Adrenal gland (tissue), 12 donors: ENCODE results near the gene GCAT. TPM values are rescaled to one million over a fixed set of nuclear protein-coding genes. Genes with fewer than 3 reads are reported as not detected.

Source experiments
- DNase-seq, 7 donors: peaks; one replicate each; pipeline ENCODE4 v3.0.0-alpha.2; 2019 to 2020
- H3K27ac ChIP-seq, 5 donors: fragments of 200-600 bp; sonication (generic) in 4 of 5; 1 replicate in 3 of 5; 2 replicates in 2 of 5; pipeline versions ENCODE4 v1.5.1 to v1.8.0; 2016 to 2020; ENCODE audit warnings: mild to moderate bottlenecking in 1 of 5
- H3K27me3 ChIP-seq: fragments of 200-600 bp; 2 replicates; pipeline ENCODE4 v1.8.0; 2021
- H3K36me3 ChIP-seq, 2 donors: fragments of 200-600 bp; replicated peaks in 1 of 2; 1 replicate in 1 of 2; 2 replicates in 1 of 2; pipeline versions ENCODE4 v1.5.1 to v1.8.0; 2018 to 2022
- H3K4me1 ChIP-seq, 2 donors: fragments of 200-600 bp; replicated peaks in 1 of 2; 1 replicate in 1 of 2; 2 replicates in 1 of 2; pipeline versions ENCODE4 v1.5.1 to v1.8.0; 2018 to 2021
- H3K4me3 ChIP-seq, 4 donors: fragments of 200-600 bp; sonication (generic) in 3 of 4; one replicate each; pipeline ENCODE4 v1.5.1; 2016 to 2018
- H3K9me3 ChIP-seq, 3 donors: fragments of 200-600 bp; sonication (generic) in 1 of 3; replicated peaks in 1 of 3; 1 replicate in 2 of 3; 2 replicates in 1 of 3; pipeline versions ENCODE4 v1.5.1 to v1.8.0; 2016 to 2021
- POLR2A ChIP-seq, 2 donors: fragments of 450-650 bp; IDR thresholded peaks; one replicate each; pipeline ENCODE4 v1.6.1; 2017; ENCODE audit warnings: antibody characterized with exemption in 2 of 2, mild to moderate bottlenecking in 2 of 2, moderate library complexity in 1 of 2
- WGBS, 4 donors: extraction: QIAGEN DNeasy Blood & Tissue Kit in 2 of 4; methylation state at CpG; one replicate each; pipeline versions ENCODE4 v1.1.5 to v1.1.7; 2013 to 2017; 5-methylcytosine and 5-hydroxymethylcytosine counted together
- intact Hi-C, 2 donors: fragments of 100-400 bp; cut with DNase I; formaldehyde crosslinking; loops; one replicate each; pipeline versions ENCODE4 v1.14.1 to v1.15.0; 2022 to 2023
- polyA plus RNA-seq, 3 donors: library from polyadenylated mRNA; stranded (reverse); fragments of 200-250 nt in 2 of 3; fragments of 350-450 nt in 1 of 3; fragmentation: Illumina TruSeq in 1 of 3; extraction: RNeasy Lipid Tissue Mini Kit (QIAGEN cat#74804) in 1 of 3; gene quantifications; one replicate each; pipeline ENCODE4 v1.2.3, GENCODE V29; 2013 to 2014
- total RNA-seq, 9 donors: library from RNA; depleted of rRNA in 4 of 9; stranded (reverse); fragments of >200 nt in 4 of 9; fragments of 120-200 nt in 1 of 9; fragmentation: NEBNext Ultra II Directional in 1 of 9; extraction: Animal tissue kit (Norgen Biotek cat#: 25700) in 1 of 9; gene quantifications; one replicate each; pipeline versions ENCODE4 v1.1.0 to v1.2.4, GENCODE V29; 2013 to 2023
- TF ChIP-seq, protein P1 (sequence below), 6 experiments: fragments of 450-650 bp in 4 of 6; fragments of 200-600 bp in 2 of 6; sonication (generic) in 1 of 6; IDR thresholded peaks; 1 replicate in 5 of 6; 2 replicates in 1 of 6; pipeline versions ENCODE4 v1.5.1 to v1.8.0; 2016 to 2021; ENCODE audit warnings: antibody characterized with exemption in 6 of 6, mild to moderate bottlenecking in 2 of 6, moderate library complexity in 1 of 6
- donor health status: healthy with polysubstance abuse.
- donor health status: Bipolar disorder and iron deficiency.
- donor health status: DM: yes; HTN: yes; CAD: no.
- donor health status: DM: no; HTN: no; CAD: no.
- donor health status: DM: no; HTN: no; CAD: no.
- donor health status: DM: yes; HTN: yes; CAD: no.

GCAT gene
- total and polyA plus RNA-seq, 12 donors: 18.2 to 87.9 (median 33.3) TPM

DNA sequence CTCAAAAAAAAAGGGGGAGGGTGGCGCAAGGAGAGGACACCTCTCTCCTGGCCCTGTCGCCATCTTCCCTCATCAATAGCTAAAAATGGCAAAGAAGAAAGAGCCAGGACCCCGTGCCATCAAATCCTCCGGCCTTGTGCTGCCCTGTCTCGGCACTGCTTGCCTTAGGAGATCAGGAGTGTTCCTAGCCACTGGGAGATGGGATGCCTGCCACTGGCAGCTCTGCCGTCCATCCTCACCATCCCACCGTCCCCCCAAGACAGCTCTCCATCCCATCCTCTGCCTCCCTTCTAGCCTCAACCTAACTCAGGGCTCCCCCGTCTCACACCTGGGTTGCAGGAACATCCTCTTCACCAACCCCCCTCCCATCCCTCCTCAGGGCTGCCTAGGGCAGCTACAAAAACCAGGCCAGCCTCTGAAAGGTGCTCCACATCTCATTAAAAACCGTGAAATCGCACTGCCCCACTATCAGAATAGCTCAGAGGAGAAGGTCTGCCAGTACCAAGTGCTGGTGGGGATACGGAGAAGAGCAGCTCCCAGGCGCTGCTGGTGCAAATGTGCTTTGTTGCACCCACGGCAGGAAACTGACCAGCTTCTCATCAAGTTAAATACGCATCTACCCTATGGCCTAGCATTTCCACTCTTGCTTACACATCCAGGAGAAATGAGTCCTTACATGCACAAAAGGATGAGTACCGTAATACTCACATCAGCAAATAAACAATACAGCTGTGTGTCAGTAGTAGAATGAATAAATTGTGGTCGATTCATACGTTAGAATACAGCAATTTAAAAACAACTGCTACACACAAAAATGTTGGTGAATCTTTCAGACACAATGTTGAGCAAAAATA, 31.7 kb upstream of the GCAT start:
- Histone ChIP-seq H3K4me1 (peaks cover 0 to 8% of the 10 kb centered on the region in 2 donors), H3K36me3 (peaks cover 0 to 33% of the 10 kb centered on the region in 2 donors), H3K27me3 (no peaks in the 10 kb centered on the region), H3K9me3 (no peaks in the 10 kb centered on the region), H3K27ac (no peak overlapping the region), H3K4me3 (no peak overlapping the region)
- no peak for TF ChIP-seq POLR2A (IDR thresholded peaks at IDR 0.05)
- TF ChIP-seq, protein P1, sequence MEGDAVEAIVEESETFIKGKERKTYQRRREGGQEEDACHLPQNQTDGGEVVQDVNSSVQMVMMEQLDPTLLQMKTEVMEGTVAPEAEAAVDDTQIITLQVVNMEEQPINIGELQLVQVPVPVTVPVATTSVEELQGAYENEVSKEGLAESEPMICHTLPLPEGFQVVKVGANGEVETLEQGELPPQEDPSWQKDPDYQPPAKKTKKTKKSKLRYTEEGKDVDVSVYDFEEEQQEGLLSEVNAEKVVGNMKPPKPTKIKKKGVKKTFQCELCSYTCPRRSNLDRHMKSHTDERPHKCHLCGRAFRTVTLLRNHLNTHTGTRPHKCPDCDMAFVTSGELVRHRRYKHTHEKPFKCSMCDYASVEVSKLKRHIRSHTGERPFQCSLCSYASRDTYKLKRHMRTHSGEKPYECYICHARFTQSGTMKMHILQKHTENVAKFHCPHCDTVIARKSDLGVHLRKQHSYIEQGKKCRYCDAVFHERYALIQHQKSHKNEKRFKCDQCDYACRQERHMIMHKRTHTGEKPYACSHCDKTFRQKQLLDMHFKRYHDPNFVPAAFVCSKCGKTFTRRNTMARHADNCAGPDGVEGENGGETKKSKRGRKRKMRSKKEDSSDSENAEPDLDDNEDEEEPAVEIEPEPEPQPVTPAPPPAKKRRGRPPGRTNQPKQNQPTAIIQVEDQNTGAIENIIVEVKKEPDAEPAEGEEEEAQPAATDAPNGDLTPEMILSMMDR (IDR thresholded peaks at IDR 0.05): no peak
- DNase-seq: peak in 1 of 7 donors; percentile 23
- intact Hi-C loops: no loop called here
- WGBS, 4 donors: 87 to 89% (median 88%) methylated on average over 13 to 17 of the region's 17 CpGs

DNA sequence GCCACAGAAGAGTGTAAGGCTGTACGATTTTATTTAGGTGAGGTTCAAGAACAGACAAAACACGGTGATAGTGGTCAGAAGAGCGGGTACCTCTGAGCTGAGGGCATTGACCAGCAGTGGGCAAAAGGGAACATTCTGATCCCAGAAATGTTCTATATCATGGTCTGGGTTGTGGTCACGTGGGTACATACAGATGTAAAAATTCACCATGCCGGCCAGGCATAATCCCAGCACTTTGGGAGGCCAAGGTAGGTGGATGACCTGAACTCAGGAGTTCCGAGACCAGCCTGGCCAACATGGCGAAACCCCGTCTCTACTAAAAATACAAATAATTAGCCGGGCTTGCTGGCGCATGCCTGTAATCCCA, 31.1 kb upstream of the GCAT start:
- H3K4me3 ChIP-seq: no peak overlapping the region
- peaks cover 0 to 27% of the 10 kb centered on the region in 2 donors for H3K36me3 ChIP-seq
- no peak for DNase-seq
- H3K9me3 ChIP-seq: no peaks in the 10 kb centered on the region
- no peaks in the 10 kb centered on the region for H3K27me3 ChIP-seq
- WGBS, 4 donors: 79 to 88% (median 82%) methylated on average over 8 to 10 of the region's 10 CpGs
- intact Hi-C loops: no loop called here
- TF ChIP-seq, protein P1 (IDR thresholded peaks at IDR 0.05): no peak
- no peak for TF ChIP-seq POLR2A (IDR thresholded peaks at IDR 0.05)
- H3K4me1 ChIP-seq: peaks cover 0 to 8% of the 10 kb centered on the region in 2 donors
- H3K27ac ChIP-seq: peak overlapping the region in 1 of 5 donors; percentile 45

DNA sequence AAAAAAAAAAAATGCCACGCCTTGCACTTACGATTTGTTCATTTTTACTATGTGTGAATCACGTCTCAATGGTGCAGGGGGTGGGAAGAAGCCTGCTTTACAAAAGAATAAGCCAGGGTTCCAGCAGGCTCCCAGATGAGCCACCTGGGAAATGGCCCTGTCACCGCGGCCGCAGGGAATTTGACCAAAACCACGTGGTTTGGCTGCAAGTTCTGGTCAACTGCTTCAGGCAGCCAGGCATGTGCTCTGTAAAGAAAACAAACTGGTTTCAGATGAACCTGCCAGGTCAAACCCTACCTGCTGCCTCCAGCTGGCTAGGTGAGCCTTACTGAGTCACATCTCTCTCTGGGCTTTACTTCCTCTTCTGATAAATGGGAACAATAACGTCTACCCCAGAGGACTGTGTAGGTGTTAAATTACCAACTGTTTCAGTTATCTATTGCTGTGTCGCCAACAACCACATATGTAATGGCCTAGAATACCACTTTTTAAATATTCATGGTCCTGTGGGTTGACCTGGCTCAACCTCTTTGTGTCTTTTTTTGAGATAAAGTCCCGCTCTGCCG, 30.5 kb upstream of the GCAT start:
- H3K4me3 ChIP-seq: no peak overlapping the region
- peak overlapping the region in 1 of 5 donors; percentile 23 for H3K27ac ChIP-seq
- TF ChIP-seq, protein P1 (IDR thresholded peaks at IDR 0.05): no peak
- TF ChIP-seq POLR2A (IDR thresholded peaks at IDR 0.05): no peak
- intact Hi-C loops: no loop called here
- WGBS, 4 donors: 39 to 50% (median 44%) methylated on average over 11 of the region's 11 CpGs
- H3K36me3 ChIP-seq: peaks cover 0 to 21% of the 10 kb centered on the region in 2 donors
- H3K27me3 ChIP-seq: no peaks in the 10 kb centered on the region
- H3K9me3 ChIP-seq: no peaks in the 10 kb centered on the region
- DNase-seq: peak in 6 of 7 donors; percentile 65 to 78 (median 74)
- peaks cover 3 to 8% of the 10 kb centered on the region in 2 donors for H3K4me1 ChIP-seq

DNA sequence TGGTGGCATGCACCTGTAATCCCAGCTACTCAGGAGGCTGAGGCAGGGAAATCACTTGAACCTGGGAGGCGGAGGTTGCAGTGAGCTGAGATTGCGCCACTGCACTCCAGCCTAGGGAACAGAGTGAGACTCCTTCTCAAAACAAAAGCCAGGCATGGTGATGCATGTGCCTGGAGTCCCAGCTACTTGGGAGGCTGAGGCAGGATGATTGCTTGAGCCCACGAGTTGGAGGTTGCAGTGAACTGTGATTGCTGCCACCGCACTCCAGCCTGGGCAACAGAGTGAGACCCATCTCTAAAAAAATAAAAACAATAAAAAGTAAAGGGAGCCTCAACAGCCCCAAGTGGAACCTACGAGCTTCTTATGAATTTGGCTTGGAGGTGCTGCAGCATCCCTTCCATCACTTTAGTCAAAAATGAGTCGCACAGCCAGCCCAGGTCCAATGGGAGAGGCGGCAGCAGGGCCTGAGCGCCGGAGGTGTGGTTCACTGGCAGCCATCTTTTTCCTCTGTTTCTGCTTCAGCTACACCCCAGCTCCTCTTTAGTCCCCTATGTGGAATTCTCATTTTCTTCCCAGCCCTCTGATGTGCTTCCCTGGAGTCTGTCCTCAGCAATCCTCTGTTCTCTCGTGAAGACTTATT, 29.2 kb upstream of the GCAT start:
- peak in 1 of 7 donors; percentile 26 for DNase-seq
- 83 to 88% (median 86%) methylated on average over 10 of the region's 10 CpGs for WGBS, 4 donors
- intact Hi-C loops: no loop called here
- TF ChIP-seq, protein P1 (IDR thresholded peaks at IDR 0.05): no peak
- no peak for TF ChIP-seq POLR2A (IDR thresholded peaks at IDR 0.05)
- Histone ChIP-seq H3K4me3 (no peak overlapping the region), H3K9me3 (no peaks in the 10 kb centered on the region), H3K36me3 (peaks cover 0 to 9% of the 10 kb centered on the region in 2 donors), H3K27me3 (no peaks in the 10 kb centered on the region), H3K27ac (no peak overlapping the region), H3K4me1 (peaks cover 8% of the 10 kb centered on the region in 2 donors)
